ENCODE results near the gene TMEM273.

Gene TMEM273

DNA sequence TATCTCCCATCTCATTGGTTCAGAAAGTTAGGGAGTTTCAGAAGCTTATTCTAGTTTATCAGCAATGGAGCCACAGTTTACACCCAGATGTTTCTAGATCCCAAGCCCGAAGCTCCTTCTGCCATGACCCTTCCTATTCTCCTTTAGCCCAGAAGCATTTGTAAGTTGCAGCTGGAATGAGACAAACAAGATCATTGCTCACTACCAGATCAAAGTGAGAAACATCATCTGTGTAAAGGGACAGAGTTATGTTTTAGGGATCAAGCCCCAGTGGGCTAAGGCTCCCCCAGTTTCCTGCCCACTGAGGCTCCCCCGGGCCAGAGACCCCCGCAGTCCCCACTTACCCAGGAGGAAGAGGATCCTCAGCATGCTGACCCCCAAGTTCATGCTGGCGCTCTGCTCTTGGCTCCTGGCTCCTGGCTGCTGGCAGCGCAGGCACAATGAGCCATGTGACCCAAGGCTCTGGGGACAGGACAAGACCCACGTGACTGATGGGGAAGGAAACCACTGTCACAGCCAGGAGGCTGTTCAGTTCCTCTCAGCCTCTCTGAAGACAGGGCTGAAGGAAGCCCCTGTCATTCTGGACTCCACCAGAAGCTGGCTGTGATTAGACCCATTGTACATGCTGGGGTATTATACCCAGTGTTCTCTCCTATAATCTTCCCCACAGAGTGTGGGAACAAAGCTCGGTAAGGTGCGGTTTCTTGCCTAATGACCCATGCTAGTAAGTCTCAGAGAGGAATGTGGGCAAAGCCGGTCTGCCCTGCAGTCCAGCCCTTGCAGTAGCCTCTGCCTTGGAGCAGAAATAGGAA, at the start of gene TMEM273:
TMEM273 (minus strand) TSS at position 442 of the 812 bp plus-strand sequence; CDS start at position 387, 55 bp downstream.
- peak in 54 of 56 donors; percentile 26 to 91 (median 74) for DNase-seq

DNA sequence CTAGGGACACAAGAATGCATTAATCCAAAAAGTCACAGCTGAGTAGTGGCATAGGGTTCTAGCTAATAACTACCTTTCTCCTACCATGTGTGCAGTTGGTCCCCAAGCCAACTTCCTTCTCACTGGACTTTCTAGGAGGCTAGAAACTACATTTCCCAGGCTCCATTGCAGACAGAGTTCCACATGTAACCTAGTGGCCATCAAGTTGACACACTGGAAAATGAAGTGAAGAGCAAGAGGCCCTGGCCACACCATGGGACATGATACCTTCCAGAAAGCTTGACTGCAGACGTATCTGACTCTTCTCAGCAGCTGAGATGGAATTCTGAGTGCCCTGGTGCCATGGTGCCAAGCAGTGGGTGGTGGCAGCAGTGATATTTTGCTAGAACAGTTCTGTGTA, 49.8 kb upstream of the TMEM273 start:
- no peak for DNase-seq

- no peak for DNase-seq
These were observed 47.2 kb upstream of the TMEM273 start for GRCh38 chr10:49235392-49235791.

GRCh38 chr10:49231086-49231820, 43.1 kb upstream of the TMEM273 start:
- DNase-seq: no peak

- DNase-seq: no peak
These were observed 41.8 kb upstream of the TMEM273 start for GRCh38 chr10:49230004-49230403.

DNA sequence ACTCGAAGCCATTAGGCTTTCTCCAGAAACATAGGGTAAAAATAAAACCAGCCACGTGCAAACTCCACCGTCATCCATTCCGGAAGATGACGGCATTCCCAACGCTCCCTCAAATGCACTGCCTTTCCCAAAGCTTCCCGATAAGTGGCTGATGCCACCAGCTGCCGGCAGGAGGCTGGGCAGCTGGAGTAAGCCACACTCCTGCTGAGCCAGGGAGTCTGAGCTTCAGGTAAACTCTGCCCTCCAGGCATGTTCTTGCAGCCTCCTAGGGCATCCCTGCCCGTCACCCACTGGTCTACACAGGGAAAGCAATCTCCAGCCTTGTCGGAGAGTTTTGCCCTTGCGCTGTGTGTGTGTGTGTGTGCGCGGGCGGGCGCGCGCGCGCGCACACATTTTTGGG, 40.5 kb upstream of the TMEM273 start:
- DNase-seq: no peak

DNA sequence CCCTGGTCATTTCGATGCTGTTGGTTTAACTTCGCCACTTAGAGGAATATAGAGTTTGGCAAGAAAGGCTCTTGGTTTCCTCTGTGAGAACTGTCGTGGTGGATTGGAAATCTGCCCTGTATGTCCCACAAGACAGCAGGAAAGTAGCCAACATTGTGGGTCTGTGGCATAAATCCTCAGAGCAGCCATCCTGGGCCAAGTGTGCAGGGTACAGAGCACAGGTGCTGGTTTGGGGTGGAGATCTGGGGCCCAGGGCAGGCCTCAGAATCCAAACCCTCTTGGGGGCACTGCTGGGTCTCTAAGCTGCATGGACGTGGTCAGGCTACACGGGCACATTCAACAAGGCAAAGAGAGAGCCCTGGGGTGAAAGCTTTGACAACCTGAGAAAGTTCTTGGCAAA, 39.2 kb upstream of the TMEM273 start:
- no peak for DNase-seq

GRCh38 chr10:49226594-49226993, 38.4 kb upstream of the TMEM273 start:
- DNase-seq: no peak

DNA sequence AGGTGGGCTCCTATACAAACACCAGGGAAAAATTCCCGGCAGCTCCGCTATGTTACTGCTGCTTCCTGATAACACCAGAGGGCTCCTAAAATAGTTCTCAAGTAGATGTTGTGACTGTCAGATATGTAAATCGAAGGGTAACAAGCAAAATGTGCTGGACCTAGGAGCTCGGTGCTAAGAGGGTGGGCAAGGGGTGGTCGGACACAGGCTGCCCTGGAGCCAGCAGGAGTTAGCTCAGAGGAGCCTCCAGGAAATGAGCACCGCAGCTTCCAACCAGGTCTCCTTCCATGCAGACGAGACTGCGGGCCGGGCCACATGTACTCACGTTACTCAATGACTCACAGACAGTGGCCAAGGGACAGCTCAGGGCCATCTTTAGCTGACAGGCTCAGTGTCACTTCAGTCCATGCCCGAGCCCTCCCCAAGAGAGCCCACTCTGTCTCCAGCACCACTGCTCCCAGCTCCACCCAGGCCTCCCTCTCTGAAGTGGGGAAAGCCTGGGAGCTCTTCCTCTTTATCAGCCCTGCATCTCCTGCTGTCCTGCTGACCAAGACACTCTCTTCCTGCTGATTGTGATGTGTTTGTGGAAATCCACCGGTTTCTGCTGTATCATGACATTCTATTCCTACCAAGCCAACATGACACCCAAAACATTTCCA, 37.2 kb upstream of the TMEM273 start:
- no peak for DNase-seq

GRCh38 chr10:49223205-49223604, 35.0 kb upstream of the TMEM273 start:
- DNase-seq: no peak

DNA sequence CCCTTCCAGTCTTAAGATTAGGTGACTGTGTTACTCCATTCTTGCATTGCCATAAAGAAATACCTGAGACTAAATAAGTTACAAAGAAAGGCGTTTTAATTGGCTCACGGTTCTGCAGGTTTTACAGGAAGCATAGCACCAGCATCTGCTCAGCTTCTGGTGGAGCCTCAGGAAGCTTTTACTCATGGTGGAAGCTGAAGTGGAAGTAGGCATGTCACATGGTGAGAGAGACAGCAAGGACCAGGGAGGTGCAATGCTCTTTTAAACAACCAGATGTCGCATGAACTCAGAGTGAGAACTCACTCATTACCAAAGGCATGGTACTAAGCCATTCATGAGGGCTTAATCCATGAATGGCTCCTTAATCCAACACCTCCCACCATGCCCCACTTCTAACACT, 34.0 kb upstream of the TMEM273 start:
- no peak for DNase-seq

- DNase-seq: no peak
These were observed 32.5 kb upstream of the TMEM273 start for GRCh38 chr10:49220679-49221078.

GRCh38 chr10:49220031-49220430, 31.8 kb upstream of the TMEM273 start:
- DNase-seq: no peak

DNA sequence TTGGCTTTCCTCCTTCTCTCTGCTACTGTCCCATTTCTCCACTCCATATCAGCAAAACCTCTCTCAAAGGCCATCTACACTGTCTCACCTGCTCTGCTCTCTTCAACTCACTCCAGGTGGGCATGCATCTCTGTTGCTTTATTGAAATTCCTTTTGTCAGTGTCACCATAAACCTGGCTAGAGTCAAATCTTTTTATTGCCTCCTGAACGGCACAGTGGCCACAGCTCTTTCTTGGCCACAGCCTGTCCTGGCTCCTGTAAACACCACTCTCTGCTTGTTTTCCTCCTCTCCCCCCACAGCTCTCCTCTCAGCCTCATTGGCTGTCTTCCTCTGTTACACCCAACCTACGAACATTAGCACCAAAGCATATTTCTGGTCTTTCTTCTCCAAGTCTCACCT, 31.1 kb upstream of the TMEM273 start:
- DNase-seq: no peak

DNA sequence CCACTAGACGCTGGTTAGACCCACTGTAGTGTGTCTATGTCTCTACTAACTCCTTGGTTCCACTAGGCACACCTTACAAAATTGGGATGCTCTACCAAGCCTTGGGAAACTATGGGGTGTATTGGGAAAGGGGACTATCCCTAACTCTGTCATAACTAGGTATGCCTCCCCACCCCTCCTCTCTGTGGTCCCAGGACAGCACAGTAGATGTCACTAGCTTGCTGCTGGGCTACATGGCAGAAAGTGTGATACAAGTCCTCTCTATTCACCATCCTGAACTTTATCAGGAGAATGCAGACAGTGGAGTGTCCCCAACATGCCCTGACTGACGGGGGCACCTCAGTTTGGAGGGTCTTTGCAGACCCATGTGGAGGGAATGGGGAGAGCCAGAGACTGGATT, 30.3 kb upstream of the TMEM273 start:
- no peak for DNase-seq

DNA sequence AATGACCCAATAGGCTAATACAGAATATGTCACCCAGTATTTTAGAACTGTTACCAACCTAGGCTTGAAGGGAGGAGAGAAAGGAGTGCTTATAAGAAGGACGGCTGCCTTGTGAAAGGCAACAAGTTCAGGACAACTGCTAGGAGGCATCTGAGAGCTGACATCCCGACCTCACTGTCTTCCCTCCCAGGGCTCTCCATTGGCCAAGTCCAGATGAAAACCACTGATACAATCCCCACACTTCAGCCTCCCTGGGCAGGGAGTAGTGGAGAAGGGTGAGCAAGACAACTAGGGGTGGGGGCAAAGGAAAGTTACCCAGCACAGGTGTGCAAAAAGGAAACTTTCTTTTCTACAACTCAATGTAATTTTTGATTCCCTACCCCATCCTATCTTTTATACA, 29.5 kb upstream of the TMEM273 start:
- no peak for DNase-seq

DNA sequence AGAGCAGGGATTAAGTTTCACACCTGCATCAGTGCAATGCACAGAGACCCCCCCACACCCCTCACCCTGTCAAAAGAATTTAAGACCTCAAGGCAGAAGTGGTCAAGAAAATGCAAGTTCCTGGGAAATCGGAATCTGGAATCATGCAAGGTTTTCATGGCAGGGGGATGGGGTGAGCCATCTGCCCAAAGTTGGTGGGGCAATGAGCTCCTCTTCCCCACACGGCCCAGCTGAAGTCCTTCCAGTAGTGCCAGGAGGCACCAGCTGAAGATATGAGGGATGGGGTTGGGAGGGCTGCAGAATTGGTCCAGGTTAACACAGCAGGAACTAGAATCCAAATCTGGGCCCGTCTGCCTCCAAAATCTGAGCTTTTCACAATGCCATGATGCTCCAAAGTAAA, 25.0 kb upstream of the TMEM273 start:
- no peak for DNase-seq

- no peak for DNase-seq
These were observed 24.6 kb upstream of the TMEM273 start for GRCh38 chr10:49212783-49213182.

DNA sequence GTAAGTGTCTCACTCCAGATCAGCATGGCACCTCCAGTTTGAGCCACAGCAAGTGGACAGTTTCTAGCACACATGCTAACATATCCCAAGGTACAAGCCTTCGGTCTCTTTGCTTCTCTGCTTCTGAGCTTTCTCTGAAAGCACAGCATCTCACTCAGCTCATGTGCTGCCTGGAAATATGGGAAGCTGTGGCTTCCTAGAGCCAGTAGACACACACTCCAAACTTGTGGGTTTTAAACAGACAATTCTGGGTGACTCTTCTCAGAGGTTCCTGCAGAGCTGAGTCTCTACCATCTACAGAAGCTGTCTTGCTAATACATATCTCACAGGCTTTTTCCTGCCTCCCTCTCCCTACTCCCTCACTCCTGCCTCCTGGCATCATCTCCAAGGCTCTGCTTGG, 23.9 kb upstream of the TMEM273 start:
- no peak for DNase-seq

DNA sequence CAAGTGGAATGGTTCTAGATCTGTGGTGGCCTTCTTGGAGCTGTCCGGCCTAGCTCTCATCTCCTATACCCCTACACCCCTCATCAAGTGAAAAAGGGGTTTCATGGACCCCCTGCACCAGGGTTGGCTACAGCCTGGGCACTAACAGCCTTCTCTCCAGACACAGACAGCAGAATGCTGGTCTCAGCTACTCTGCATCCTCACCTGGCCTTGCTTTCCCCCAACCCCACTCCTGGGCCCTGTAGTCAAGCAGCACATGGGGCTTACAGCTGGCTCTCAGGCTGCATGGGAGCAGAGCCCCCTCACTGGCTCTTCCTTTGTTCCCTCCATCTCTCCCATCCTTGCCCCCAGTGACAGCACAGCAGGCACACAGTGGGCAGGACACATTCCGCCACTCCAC, 20.8 kb upstream of the TMEM273 start:
- no peak for DNase-seq

- DNase-seq: peak in 7 of 56 donors; percentile 12 to 51 (median 26)
These were observed 19.8 kb upstream of the TMEM273 start for GRCh38 chr10:49207936-49208487.

- no peak for DNase-seq
These were observed 18.9 kb upstream of the TMEM273 start for GRCh38 chr10:49207113-49207512.
